GM12874 (cell line): Measurements from ENCODE around the gene MYO16.

Experiments
- TF ChIP-seq, protein P1 (sequence below): IDR thresholded peaks from 2 replicates; pipeline ENCODE4 v1.5.1; 2011; ENCODE audit warnings: low read depth, mild to moderate bottlenecking, control low read depth, low read length, moderate library complexity; ENCODE audit not compliant: insufficient read depth

The MYO16 gene

DNA sequence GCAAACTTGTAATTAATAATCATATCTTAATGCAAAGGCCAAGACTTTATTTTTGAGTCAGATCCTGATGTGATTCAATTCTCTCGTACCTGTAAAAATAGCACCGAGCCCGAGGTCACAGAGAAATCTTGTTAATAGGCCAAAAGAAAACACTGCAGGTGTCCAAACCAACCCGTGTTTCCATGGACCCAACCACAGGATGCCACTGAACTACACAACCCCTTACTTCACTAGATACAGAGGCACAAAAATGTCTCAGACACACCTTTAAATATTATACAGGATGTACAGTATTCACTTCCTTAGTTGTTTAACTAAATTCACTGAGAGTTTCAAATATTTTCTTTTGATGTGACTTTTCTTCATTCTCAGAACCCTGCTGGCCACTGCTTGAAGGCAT lies 530.9 kb downstream of the MYO16 start:
- TF ChIP-seq, protein P1, sequence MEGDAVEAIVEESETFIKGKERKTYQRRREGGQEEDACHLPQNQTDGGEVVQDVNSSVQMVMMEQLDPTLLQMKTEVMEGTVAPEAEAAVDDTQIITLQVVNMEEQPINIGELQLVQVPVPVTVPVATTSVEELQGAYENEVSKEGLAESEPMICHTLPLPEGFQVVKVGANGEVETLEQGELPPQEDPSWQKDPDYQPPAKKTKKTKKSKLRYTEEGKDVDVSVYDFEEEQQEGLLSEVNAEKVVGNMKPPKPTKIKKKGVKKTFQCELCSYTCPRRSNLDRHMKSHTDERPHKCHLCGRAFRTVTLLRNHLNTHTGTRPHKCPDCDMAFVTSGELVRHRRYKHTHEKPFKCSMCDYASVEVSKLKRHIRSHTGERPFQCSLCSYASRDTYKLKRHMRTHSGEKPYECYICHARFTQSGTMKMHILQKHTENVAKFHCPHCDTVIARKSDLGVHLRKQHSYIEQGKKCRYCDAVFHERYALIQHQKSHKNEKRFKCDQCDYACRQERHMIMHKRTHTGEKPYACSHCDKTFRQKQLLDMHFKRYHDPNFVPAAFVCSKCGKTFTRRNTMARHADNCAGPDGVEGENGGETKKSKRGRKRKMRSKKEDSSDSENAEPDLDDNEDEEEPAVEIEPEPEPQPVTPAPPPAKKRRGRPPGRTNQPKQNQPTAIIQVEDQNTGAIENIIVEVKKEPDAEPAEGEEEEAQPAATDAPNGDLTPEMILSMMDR, result no peak

DNA sequence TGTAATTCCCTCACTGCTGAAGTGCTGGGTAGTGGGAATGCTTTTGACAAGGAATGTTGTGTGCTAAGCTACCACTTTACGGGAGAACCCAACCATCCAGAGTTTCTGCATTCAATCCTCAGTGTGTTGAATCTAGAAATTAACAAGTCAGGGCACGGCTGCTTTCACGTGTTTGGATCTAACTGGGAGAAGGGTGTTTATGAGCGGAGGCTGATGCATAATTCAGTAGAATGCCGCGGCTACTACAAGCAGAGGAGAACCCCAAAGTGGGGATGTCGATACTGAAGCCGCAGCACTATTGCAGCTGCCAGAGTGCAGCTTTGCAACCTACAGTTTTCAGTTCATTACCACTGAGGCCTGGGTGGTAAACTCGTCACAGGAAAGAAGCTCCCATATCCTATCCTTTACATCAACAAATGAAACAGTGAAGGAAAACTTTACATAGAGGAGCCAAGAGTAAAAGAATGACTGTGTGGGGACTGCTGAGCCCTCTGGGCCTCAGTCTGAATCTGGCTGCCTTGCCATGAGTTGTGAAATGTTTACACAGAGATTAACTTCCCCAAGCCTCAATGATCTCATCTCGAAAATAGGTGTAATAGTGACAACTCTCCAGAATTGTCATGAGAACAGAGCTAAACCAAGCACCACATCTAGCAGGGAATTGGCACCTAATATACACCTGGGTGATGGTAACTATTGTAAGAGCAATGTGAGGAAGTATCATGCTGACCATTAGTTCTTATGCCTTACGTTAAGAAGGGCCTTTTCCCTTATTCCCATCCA lies 531.7 kb downstream of the MYO16 start:
- TF ChIP-seq, protein P1, result no peak

DNA sequence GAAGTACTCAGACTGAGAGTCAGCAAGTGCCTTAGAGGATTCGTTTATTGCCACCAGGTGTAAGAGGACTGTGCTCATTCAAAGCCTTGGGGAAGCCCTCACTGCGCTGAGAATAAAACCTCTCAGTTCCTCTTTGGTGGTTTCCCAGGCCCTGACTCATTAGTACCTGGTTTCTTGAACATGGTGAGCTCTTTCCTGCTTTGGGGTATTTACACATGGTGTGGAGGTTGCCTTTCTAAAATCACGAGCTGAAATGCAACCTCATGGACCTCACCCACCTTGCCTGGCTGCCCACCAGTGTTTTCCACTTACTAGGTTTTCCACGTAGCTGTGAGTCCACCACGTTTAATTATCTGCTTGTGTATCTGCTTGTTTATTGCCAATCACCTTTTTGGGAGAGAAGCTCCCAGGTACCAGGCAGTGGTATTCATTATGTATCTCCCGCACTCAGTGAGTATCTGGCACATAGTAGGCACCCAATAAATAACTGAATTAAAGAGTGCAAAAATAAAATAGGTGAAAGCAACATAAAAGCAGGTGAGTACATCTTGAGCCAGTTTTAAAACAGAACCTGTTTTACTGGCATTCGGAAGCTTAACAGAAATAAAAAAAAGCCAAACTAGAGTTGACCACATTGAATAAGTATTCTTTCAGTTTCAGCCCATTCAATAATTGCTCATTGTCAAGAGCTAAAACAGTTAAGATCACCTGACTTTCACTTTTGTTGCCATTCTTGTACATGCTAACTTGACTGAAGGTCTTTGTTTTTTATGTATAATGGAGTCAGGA lies 533.0 kb downstream of the MYO16 start:
- TF ChIP-seq, protein P1, result no peak

DNA sequence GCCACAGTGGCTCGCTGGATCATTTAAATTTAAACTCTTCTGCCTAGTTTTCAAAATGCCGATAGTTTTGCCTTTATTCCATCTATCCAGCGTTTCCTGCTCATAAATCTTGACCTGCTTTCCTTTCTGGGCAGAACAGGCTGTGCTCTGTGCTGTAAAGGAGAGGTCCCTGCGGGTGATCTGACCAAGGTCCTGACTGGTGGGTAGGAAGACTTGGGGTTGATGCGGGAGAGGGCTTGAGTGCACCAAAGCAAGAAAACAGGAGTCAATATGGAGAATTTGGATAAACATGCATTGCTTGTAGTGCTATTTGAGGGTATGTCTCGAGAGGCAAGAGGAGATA lies 533.6 kb downstream of the MYO16 start:
- TF ChIP-seq, protein P1, result no peak

DNA sequence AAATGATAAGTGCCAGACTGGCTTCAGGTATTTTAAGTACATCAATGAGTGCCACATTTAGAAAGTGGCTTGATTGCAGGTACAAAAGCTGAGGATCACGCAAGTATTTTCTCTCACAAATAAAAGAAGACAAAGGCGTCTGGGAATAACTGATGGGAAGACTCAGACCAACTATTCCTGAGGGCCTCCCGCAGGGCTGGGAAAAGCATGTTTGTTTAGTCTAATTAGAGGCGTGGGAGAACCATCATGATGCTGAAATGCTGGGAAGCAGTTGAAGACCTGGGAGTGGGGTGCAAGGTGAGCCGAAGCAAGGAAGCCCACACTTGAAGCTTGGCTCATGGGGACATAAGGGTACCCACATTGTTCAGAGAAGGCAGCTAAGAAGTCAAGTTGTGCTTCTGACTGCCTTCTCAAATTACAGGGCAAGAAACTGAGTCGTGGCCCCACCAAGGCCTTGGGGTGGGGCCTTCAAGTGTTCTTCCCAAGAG lies 536.0 kb downstream of the MYO16 start:
- TF ChIP-seq, protein P1, result no peak

DNA sequence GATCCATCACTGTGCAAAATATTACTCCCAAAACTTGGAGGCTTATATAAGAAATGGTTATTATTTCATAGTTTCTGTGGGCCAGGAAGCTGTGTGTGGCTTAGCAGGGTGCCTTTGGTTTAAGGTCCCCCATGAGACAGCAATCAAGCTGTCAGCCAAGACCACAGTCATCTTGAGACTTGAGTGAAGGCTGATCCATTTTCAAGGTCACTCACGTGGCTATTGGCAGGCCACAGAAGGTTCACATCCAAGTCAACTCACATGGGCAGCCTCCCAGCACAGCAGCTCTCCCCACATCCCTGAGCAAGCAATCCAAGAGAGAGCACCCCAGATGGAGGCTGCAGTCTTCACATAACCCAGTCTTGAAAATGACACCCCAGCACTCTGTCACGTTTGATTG lies 537.4 kb downstream of the MYO16 start:
- TF ChIP-seq, protein P1, result no peak

DNA sequence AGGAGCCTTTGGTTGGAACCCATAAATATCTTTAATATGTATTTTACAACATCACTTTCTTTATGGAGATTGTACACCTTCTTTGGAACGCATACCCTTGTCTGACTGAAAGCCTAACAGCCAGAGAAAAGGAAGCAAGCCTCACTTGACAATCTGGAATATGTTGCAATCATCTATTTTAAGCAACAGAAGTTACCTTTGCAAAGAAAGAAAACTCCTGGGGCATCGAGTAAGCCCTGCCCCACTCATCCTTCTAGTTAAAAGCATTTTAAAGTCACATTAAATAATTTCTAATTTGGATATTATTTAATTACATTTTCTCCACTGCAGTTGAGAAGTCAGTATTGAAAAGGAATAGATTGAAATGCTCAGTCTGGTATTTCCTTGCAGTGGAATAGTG lies 542.7 kb downstream of the MYO16 start:
- TF ChIP-seq, protein P1, result no peak
